HepG2 (cell line): ENCODE measurements around the gene PATL1.

ENCODE experiments used
- JUNB ChIP-seq: sonication (generic); formaldehyde crosslinking; IDR thresholded peaks from 2 replicates; pipeline ENCODE4 v1.8.0; 2022; ENCODE audit warnings: missing genetic modification reagents, mild to moderate bottlenecking, borderline replicate concordance
- ZNF274 ChIP-seq: sonication (generic); formaldehyde crosslinking; IDR thresholded peaks from 2 replicates; pipeline ENCODE4 v1.5.1; 2020; ENCODE audit warnings: mild to moderate bottlenecking, missing genetic modification reagents

GRCh38 chr11:59611570-59612565 lies 57.0 kb downstream of the PATL1 start:
- no peak for TF ChIP-seq ZNF274 (CRISPR knock-in tag)
- no peak for TF ChIP-seq JUNB
